HS-27A (cell line): ENCODE results near the gene HPCAL1.

ENCODE experiments used
- DNase-seq: peaks from one replicate; pipeline ENCODE4 v3.0.0-alpha.2; 2012; ENCODE audit warnings: low read depth, missing footprints

The HPCAL1 gene

DNA sequence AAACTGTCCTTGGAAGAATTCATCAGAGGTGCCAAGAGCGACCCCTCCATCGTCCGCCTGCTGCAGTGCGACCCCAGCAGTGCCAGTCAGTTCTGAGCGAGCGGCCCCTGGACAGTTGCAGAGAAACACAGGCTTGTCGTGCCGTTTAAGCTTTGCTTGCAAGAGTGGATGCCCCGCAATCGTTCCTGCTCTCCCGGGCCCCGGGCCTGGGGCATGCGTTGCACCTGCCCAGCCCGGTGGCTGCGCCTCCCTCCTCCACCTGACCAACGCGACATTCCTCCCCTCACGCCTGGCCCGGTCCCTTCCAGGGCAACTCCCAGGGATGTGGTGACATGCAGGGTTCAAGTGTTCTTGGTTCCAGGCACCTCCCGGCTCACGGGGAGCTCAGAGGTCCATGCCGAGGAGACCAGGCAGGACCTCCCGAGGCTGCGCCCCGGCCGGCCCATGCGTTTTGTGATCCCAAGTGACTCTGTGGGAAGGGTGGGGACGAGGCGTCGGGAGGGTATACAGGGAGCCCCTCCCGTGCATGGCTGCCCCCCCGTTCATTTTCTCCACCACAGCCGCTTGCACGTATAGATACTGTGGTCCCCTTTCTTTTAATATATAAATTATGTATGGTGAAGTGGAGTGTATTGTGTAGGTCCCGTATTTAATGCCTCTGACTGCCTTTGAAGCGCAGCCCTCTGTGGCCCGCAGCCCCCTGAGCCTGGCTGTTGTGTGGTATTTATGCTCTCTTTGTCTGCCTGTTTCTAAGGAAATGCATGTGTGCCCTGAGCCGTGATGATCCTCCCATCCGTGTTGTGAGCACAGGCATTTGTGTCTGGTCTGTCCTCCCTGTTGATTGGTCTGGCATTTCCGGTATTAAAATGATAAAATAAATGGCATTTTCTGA is 124.3 kb downstream of the HPCAL1 start:
- no peak for DNase-seq

DNA sequence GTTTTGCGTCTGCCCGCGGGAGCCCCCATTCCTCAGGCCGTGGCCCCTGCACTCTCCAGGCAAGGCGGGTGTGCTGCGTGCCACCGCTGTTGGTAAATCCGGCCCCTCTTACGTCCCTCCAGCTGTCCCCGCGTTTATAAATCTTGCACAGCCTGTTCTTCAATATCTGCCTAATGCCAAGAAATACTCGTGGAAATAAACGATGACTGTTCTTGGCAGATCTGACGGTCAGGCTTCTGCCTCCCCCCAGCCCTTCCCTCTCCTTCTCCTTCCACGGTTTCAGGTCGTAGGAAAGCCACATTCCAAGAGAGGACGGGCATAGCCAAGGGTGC is 124.9 kb downstream of the HPCAL1 start:
- no peak for DNase-seq

DNA sequence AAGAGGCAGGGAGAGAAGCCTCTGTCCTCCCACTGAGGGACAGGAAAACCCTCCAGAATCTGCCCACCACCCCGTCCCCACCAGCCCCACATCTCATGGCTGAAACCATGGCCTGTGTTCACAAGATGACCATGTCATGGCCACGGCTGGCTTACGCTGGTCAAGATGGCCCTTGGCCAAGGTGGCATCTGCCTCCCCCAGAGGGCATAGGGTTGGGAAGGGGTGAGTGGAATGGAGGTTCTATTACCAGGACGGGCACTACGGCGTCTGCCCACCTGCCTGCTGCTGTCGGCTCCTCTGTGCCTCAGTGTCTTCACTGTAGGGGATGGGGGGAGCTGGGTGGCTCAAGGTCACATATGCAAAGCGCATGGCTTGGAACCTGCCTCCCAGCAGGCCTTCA is 125.7 kb downstream of the HPCAL1 start:
- no peak for DNase-seq

DNA sequence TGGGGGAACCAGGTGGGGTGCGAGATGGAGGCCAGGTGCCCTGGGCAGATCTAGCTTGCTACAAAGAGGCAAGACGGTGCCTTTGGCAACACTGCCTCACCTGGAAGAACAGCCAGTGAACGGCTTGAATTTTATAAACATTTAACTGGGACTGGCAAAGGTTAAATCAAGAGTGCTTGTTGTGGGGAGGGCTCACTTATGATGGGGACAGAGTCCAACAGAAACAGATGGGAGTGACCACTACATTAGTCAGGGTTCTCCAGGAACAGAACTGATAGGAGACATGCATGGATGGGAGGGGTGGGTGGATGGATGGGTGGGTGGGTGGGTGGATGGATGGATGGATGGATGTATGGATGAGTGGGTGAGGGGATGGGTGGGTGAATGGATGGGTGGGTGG is 126.2 kb downstream of the HPCAL1 start:
- DNase-seq = no peak

DNA sequence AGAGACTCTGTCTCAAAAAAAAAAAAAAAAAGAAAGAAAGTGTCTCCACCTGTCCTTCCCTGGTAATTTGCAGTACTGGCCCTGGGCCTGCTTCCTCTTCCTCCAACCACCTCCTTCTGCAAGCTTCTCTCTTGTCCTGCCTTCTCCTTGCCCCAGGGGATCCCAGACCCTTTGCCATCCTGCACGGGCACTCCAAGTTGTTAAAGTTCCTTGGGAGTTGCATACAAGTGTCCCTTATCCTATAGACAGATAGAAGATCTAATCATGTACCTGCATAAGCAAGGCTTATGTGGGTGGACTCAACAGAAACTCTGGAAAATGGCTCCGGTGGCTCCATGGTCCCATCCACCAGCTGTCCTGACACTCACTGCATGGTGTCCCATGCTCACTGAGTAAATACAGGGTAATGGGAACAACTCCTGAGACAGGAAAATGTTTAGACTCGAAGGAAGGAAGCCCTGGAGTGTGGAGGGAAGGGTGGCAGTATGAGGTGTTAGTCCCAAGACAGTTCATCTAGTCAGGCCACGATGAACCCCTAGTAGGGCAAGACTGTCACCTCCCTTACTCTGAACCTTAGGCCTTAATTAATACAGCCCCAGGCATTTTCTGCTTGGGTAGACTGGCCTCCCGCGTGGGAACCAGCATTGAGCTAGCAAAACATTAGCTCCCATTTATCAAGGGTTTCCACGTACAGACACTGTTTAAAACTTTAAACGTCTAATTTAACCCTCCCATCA is 128.3 kb downstream of the HPCAL1 start:
- DNase-seq = no peak

DNA sequence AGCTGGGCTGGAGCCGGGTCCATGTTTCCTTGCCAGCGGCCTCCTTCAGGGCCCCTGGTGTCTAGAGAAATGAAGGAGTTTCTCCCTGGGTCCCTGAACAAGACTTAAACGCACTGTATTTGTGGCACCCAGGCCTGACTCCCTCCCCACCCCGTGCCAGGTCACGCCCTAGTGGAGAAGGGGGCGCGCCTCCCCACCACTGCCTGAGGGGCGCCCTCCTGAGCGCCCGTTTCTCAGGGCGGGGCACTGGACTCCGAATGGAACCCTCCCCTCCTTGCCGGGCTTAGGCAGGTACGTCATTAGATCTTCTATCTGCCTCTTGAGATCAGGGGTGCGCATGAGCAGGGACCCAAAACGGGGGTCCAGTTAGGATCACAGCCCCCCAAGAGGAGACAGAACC is 129.1 kb downstream of the HPCAL1 start:
- DNase-seq = no peak

DNA sequence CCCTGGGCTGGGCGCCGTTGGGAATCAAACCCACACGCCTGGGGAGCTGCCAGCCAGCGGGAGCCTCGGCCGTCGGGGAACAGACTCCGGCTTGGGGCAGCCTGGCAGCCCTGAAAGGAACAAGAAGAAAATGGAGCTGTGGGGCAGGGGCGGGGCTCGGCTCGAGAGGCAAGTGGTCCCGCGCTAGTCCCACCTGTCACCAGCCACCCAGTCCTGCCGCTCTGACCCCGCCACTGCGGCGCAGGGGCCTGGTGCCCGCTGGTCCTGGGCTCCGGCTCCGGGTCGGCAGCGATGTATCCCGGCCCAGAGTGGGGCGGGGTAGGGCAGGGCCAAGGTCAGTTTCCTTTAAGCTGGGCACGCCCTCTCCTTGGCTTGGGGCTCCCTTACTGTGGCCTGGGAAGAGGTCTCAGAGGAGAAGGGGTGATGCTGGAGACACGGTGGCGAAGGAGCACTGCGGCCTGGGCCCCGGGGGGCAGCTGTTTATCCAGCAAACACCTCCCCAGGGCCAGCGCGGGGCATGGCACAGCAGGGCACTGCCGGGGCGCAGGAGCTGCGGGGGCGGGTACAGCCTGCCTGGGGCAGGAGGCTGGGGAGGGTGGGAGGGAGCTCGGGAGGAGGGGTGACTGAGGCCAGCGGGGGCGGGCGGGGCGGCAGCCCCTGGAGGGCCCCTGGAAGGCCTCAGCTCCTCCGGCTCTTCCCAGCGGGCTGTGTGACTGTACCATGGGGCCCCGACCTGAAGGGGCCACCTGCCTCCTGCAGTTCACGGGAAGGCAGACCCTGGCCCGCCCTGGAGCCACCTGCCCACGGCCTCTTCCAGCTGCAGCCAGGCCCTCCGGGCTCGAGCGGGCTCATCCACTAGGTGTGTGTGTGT is 129.8 kb downstream of the HPCAL1 start:
- DNase-seq = no peak

DNA sequence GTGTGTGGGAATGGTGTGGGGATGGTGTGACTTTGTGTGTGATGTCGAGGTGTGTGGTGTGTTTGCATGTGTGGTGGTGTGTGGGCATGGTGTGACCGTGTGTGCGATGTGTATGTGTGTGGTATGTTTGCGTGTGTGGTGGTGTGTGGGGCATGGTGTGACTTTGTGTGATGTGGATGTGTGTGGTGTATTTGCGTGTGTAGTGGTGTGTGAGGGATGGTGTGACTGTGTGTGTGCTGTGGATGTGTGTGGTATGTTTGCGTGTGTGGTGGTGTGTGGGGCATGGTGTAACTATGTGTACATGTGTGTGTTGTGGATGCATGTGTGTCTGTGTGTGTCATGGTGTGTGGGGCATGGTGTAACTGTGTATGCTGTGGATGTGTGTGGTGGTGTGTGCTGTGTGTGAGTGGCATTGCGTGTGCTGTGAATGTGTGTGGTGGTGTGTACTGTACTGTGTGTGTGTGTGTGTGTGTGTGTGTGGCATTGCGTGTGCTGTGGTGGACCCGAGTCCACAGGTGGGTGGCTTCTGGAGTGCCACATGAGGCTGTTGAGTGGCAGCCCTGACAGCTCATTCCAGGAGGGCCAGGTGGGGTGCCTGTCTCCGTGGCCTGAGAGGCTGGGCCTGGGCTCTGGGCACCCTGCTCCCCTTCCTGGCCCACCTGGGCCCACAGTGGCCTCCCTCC is 130.7 kb downstream of the HPCAL1 start:
- DNase-seq = no peak

DNA sequence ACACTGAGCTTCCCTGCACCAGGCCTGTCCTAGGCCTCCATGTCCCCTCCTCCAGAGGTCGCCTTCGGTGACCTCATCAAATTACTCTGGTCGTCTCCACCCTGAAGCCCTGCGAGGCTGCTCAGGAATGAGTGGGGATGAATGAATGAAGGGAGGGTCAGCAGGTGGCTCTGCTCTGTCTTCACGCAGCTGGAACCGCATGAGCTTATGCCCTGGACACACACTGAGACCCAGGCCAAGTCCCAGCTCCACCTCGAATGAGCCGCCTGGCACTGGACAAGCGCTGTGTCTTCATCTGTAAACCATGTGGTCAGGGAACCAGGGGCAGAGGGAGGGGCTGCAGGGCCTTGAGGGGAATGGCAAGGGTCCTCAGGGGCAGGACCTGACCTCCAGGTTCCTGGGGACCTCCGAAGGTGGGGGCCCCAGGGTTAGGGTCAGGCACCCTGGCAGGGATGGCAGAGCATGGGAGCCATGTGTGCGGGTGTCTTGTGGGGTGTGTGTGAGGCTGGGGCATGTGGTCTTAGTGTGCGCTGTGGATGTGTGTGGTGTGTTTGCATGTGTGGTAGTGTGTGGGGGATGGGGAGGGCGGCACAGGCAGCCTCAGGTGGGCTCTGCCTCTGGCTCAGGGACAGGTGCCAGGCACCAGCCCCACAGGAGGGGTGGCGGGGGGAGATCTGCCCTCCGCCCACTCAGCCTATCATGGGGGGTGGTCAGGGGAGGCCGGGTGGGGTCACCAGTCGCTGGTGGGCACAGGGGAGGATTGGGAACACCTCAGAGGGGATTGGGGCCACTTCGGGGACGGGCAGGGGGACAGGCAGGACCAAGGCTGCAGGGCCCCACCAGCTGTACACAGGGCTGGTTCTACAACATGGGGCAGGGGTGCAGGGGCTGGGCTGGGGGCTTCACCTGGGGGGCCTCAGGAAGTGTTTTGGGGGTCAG is 131.5 kb downstream of the HPCAL1 start:
- DNase-seq = no peak

DNA sequence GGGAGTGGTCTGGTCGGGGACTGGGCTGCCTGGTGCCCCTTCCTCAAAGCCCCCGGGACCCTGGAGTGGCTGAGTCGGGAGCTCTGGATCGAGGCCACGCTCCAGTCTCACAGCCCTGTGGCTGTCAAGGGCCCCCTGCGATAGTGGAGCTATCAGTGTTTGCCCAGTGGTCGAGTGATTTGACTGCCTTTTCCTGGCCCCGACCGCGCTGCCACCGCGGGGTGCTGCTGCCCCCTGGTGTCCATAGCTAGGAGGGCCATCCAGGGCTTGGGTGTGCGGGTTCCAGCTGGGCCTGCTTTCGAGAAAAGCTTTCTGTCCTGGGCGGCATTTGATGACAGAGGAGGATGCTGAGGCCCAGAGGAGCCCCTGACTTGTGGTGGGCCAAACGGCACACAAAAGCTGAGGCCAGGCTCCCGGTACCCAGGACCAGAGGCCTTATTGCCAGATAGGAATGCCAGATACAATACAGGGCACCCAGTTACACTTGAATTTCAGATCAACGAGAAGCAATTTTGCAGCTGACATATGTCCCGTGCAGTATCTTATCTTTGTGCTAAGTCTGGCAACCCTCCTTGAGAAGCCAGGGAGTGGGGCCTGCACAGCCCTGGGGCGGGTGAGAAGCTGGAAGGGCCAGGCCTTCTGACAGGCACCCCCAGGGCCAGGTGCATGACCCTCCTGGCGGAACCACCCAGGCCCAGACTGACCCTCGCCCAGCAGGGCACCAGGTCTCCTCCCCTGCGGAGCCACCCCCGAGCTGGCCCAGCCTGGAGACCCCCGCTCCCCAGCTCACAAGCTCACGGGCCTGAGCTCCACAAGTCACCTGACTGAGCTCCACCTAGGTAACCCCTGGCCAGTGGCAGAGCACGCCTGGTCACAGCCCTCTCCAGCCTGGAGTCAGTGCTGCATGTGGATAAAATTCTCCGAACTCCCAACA is 132.4 kb downstream of the HPCAL1 start:
- DNase-seq = peak; percentile 52

DNA sequence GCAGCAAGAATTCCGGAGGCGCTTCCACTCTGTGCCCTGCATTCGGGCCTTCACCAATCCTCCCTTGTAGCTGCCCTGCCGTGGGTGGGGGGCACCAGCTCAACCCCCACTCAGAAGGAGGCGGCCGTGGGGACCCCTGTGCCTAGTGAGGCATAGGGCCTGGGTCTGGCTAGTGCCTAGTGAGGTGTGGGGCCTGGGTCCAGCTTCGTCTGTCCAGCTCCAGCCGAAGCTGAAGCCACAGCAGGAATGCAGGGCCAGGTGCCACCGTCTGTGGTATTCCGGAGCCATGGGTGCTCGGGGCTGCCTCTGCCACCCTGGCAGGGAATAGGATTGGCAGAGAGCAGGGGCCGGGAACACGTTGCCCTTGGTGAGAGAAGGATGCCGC is 133.1 kb downstream of the HPCAL1 start:
- DNase-seq = no peak

DNA sequence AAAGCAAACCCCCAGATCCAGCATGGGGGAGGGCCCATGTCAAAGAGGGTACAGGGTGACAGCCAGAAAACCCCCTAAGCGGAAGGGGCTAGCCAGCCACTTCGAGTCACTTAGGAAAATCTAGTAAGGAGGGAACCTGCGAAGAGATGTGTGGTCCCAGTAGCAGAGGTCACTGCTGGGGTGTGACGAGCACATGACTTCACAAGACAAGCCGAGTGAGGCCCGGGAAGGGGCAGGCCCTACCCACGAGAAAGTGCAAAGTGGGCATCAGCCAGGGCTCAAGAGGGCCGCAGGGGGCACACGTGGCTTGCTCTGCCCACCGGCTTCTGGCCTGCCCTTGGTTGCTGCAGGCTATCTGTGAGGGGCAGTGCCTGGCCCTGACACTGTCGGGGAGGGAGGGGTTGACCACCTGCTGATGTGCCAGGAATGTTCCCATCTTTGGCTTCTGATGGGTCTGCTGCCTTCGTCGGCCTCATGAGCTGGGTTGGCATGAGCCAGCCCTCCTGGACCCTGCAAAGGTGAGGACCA is 133.9 kb downstream of the HPCAL1 start:
- DNase-seq = no peak

DNA sequence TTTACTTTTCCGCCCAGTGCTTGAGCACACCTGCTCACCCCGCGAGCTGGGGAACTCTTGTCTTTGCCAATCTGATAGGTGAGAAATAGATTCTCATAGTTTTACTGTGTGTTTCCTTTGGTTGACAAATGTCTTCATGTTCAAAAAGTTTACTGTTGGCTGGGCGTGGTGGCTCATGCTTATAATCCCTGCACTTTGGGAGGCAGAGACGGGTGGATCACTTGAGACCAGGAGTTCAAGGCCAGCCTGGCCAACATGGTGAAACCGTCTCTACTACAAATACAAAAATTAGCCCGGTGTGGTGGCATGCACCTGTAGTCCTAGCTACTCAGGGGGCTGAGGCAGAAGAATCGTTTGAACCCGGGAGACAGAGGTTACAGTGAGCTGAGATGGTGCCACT is 135.1 kb downstream of the HPCAL1 start:
- DNase-seq = no peak

DNA sequence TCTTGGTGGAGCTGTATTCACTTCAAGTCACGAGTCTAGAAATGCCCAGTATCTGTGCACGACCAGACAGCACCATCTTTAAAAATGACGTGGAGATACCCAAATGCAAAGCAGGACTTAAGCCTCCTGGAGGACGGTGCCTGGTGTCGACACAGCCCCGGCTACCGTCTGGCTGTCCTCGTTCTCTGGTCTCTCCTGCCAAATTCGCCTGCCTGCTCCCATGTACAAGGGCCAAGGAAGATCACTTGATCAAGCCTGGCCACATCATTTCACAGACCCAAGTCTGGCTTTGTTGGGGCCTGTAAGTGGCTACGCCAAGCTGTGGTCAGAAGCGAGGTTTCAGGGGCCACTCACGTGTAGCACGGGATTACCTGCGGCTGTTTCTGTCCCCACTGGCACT is 136.0 kb downstream of the HPCAL1 start:
- no peak for DNase-seq

DNA sequence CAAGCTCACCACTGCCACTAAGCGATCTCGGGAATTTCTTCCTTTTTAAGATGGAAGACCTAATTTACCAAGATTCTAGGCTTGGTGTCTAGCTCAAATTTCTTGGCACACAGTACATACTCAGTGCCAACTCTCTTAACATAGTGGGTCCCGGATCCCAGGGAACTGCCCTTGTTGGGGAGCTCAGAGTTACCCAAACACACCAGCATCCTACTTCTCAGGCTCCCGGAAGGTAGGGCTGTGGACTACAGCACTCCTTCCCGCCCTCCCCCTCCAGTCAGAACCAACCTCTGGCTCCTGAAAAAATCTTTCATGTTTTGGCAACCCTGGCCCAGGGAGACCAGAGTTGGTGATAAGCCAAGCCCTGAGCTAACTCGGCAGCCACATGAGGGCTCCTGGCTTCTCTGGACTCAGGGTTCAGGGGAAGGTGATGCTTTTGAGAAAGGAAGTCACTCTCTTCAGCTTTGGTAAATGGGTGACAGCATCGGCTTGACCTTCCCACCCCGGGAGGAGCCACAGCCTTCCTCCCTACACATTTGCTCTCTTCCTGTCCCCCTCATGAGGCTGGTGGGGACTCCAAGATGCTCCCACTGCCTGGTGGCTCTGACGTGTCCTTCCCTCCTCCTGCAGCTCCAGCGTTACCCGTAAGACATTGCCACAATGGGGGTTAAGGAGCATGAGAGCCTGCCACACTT is 136.6 kb downstream of the HPCAL1 start:
- DNase-seq = no peak

DNA sequence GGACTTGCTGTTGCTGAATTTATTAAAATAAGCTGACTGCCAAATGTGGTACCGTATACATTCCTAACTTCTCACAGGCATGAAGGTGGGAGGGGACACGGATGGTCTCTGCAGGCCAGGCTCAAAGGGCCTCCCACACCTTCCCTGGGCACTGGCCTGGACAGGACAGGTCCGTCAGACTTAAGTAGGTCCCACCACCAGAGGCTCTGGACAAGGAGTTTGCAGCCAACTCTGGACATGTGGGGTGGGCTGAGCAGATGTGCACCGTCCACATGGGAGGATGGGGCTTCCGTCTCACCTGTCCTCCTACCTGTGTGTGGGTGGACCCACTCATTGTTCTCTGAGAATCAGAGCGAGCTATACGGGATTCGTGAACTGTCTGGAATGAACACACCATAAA is 137.3 kb downstream of the HPCAL1 start:
- no peak for DNase-seq

DNA sequence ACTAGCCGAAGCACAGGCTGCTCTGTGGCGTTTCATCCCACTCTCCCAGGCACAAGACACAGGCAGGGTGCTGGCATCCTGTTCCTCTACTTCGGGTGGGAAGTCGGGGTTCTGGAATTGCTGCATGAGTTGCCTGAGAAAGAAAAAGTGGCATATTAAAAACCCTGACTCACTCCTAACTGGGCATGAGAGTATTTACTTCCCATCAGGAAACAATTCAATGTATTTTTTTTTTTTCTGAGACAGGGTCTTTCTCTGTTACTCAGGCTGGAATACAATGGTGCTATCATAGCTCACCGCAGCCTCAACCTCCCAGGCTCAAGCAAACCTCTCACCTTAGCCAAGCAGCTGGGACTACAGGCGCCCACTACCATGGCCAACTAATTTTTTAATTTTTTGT is 138.0 kb downstream of the HPCAL1 start:
- no peak for DNase-seq

DNA sequence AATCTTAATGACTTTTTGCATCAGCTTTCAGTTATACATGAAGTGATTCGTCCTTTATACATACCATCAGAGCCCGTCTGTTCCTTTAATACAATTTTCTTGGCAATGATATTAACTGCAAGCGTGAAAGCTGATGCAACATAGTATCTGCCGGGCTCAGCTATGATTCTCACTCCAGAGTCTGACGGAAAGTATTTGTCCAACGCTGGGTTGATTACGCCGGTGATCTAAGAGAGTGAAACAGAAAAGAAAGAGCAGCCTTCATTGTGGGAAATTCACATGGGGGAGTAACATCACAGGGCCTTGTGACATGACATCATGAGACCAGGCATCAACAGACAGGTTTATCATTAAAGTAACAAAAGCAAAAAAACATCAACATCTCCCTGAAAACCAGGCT is 139.2 kb downstream of the HPCAL1 start:
- no peak for DNase-seq
